Bronchial epithelial cell (primary cell): Measurements from ENCODE around the gene ADGRF4. TPM values are rescaled to one million over a fixed set of nuclear protein-coding genes. Genes with fewer than 3 reads are reported as not detected.

ENCODE experiments used
- DNase-seq: peaks from one replicate; pipeline ENCODE4 v3.0.0-alpha.2; 2010; ENCODE audit warnings: low read depth
- FAIRE-seq: peaks from 2 replicates; lab custom pipeline; 2011; peaks lifted over from hg19 to GRCh38; lab: Jason Lieb, UNC
- H3K27me3 ChIP-seq: 2 replicates; pipeline ENCODE4 v1.5.1; 2011; ENCODE audit warnings: low read length; ENCODE audit not compliant: control insufficient read depth, insufficient read depth
- H3K36me3 ChIP-seq: 2 replicates; pipeline ENCODE4 v1.5.1; 2011; ENCODE audit warnings: low read length; ENCODE audit not compliant: control insufficient read depth, insufficient read depth
- H3K4me3 ChIP-seq: 2 replicates; pipeline ENCODE4 v1.5.1; 2011; ENCODE audit warnings: mild to moderate bottlenecking, low read depth, low read length, control low read depth
- CTCF ChIP-seq: IDR thresholded peaks from 2 replicates; pipeline ENCODE4 v1.5.1; 2011; ENCODE audit warnings: mild to moderate bottlenecking, moderate library complexity, low read length, control low read depth, inconsistent platforms; ENCODE audit not compliant: insufficient read depth, severe bottlenecking
- total RNA-seq: library from RNA; depleted of rRNA; stranded (reverse); fragments of >200 nt; gene quantifications from 2 replicates; pipeline ENCODE4 v1.2.1, GENCODE V29; 2014

The ADGRF4 gene, protein sequence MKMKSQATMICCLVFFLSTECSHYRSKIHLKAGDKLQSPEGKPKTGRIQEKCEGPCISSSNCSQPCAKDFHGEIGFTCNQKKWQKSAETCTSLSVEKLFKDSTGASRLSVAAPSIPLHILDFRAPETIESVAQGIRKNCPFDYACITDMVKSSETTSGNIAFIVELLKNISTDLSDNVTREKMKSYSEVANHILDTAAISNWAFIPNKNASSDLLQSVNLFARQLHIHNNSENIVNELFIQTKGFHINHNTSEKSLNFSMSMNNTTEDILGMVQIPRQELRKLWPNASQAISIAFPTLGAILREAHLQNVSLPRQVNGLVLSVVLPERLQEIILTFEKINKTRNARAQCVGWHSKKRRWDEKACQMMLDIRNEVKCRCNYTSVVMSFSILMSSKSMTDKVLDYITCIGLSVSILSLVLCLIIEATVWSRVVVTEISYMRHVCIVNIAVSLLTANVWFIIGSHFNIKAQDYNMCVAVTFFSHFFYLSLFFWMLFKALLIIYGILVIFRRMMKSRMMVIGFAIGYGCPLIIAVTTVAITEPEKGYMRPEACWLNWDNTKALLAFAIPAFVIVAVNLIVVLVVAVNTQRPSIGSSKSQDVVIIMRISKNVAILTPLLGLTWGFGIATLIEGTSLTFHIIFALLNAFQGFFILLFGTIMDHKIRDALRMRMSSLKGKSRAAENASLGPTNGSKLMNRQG
- 17.9 and 31.5 TPM in 2 replicates for total RNA-seq

DNA sequence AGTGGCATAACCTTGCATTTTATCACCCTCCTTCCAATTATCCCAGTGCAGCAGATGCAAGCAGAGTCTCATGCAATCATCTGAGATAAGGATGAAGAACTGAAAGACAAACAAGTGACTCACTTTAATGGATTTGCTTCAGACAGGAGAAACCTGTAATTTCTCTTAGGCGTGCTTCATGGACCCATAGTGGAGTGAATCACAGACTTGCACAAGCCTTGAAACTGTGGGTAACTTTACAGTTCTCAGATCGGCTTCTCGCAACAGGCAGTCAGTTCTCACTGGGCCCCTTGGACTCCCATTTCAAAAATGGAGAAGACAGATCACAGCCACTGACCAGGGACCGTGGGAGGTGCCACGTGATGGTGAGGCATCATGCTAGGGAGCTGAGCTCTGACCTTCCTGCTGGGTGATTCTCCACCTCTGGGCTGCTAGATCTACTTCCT is at the start of gene ADGRF4:
TSS of gene ADGRF4 (plus strand) at position 239 of the 446 bp plus-strand sequence. CDS start 8,666 bp downstream, outside the sequence.
- no peak for TF ChIP-seq CTCF
- peaks cover 2% of the 10 kb centered on the region for H3K36me3 ChIP-seq
- peak; percentile 98 for FAIRE-seq
- no peaks in the 10 kb centered on the region for H3K27me3 ChIP-seq
- H3K4me3 ChIP-seq: peak within 1 kb of the TSS; percentile 55
- DNase-seq: peak; percentile 99

DNA sequence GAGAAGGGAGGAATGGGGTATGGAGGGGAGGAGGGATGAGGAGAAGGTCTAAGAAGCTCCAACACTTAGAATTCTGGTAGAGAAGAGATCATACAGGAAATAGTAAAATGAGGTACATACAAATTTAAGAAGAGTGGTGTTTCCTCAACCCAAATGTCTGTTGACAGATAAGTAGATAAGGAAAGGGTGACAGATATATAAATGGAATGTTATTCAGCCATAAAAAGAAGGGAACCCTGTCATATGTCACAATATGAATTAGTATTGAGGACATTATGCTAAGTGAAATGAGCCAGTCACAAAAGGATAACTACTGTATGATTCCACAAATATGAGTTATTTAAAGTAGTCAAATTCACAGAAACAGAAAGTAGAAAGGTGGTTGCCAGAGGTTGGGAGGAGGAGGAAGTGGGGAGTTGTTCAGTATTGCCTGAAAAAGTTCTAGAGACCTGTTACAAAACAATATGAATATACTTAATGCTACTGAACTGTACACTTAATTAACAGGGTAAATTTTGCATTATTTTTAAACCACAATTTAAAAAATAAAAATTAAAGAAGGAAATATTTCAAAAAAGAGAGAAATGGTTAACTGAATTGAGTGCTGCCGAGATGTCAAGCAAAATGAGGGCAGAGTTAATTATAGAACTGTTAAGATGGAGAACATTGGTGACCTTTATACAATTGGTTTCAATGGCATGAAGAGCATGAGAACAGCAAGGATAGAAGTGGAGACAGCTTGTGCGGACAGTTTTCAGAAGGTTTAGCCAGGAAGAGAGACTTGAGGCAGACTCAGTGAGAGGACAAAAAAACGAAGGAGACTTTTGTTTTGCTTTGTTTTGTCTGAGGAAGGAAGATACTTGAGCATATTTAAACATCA is 47.6 kb upstream of the ADGRF4 start:
- no peak for TF ChIP-seq CTCF
- Histone ChIP-seq H3K27me3 (no peaks in the 10 kb centered on the region), H3K36me3 (no peaks in the 10 kb centered on the region), H3K4me3 (no peak overlapping the region)
- FAIRE-seq (no peak), DNase-seq (no peak)

DNA sequence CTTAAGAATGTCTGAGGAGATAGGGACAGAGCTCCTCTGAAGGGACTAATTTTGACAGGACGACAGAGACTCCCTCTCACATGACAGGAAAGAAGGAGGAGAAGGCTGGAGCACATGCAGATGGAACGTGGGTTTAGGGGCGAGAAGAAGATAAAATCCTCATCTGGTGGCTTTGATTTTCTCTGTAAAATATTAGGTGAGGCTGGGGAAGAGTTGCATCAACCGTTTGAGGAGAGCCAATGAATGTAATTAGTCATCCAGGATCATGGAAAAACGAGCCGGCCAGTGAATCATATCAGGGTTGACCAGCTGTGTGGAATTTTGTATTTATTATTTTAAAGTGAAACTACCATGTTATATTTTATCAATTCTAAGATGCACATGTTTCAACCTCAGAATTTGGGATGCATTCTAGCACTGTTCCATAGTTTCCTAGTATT is 46.9 kb upstream of the ADGRF4 start:
- no peak for FAIRE-seq
- no peak for TF ChIP-seq CTCF
- peak; percentile 81 for DNase-seq
- Histone ChIP-seq H3K4me3 (no peak overlapping the region), H3K27me3 (no peaks in the 10 kb centered on the region), H3K36me3 (no peaks in the 10 kb centered on the region)

GRCh38 chr6:47653706-47654105 is 44.7 kb upstream of the ADGRF4 start:
- H3K27me3 ChIP-seq: no peaks in the 10 kb centered on the region
- no peak overlapping the region for H3K4me3 ChIP-seq
- no peak for FAIRE-seq
- no peak for TF ChIP-seq CTCF
- peak; percentile 70 for DNase-seq
- no peaks in the 10 kb centered on the region for H3K36me3 ChIP-seq

- Histone ChIP-seq H3K27me3 (no peaks in the 10 kb centered on the region), H3K4me3 (no peak overlapping the region), H3K36me3 (no peaks in the 10 kb centered on the region)
- FAIRE-seq (no peak), DNase-seq (peak; percentile 32)
- TF ChIP-seq CTCF: no peak
These were observed 44.1 kb upstream of the ADGRF4 start for GRCh38 chr6:47654255-47654654.
